Neural cell (in vitro differentiated cells): ENCODE results near the gene GBA2.

Experiments
- CTCF ChIP-seq: fragments of 450-650 bp; IDR thresholded peaks from 2 replicates; pipeline ENCODE4 v1.5.1; 2014; ENCODE audit warnings: antibody characterized with exemption, mild to moderate bottlenecking, moderate library complexity; ENCODE audit not compliant: poor library complexity, severe bottlenecking
- EP300 ChIP-seq: fragments of 450-650 bp; conservative IDR thresholded peaks from 2 replicates; pipeline ENCODE4 v1.6.1; 2014; ENCODE audit warnings: antibody characterized with exemption, mild to moderate bottlenecking, moderate library complexity; ENCODE audit not compliant: poor library complexity, severe bottlenecking
- EZH2 ChIP-seq: fragments of 200-600, 300-800 bp; shearing (Covaris generic), sonication (generic); IDR thresholded peaks from 2 replicates; pipeline ENCODE4 v1.6.1; 2014; ENCODE audit warnings: antibody characterized with exemption, low read length, borderline replicate concordance, mild to moderate bottlenecking; ENCODE audit not compliant: insufficient read depth, poor library complexity, severe bottlenecking
- MXI1 ChIP-seq: fragments of 450-650 bp; conservative IDR thresholded peaks from 2 replicates; pipeline ENCODE4 v1.6.1; 2014; ENCODE audit warnings: antibody characterized with exemption, mild to moderate bottlenecking; ENCODE audit not compliant: poor library complexity, severe bottlenecking
- POLR2AphosphoS5 ChIP-seq: IDR thresholded peaks from 2 replicates; pipeline ENCODE4 v1.6.1; 2012
- RAD21 ChIP-seq: fragments of 450-650 bp; conservative IDR thresholded peaks from 2 replicates; pipeline ENCODE4 v1.6.1; 2014; ENCODE audit warnings: antibody characterized with exemption, mild to moderate bottlenecking, moderate library complexity
- REST ChIP-seq: IDR thresholded peaks from 2 replicates; pipeline ENCODE4 v1.6.1; 2012; ENCODE audit warnings: borderline replicate concordance
- TAF1 ChIP-seq: IDR thresholded peaks from 2 replicates; pipeline ENCODE4 v1.6.1; 2012; ENCODE audit warnings: low read depth

GRCh38 chr9:35734096-35734495, 14.9 kb downstream of the GBA2 start:
- TF ChIP-seq RAD21 = no peak
- no peak for TF ChIP-seq REST
- TF ChIP-seq POLR2AphosphoS5 = no peak
- TF ChIP-seq CTCF = no peak
- TF ChIP-seq EZH2 = no peak
- TF ChIP-seq EP300 = no peak
- TF ChIP-seq TAF1 = no peak
- no peak for TF ChIP-seq MXI1
